ENCODE data around the gene SVOPL. TPM values are rescaled to one million over a fixed set of nuclear protein-coding genes. Genes with fewer than 3 reads are reported as not detected.

Gene SVOPL
- polyA plus RNA-seq, 2 donors: 0.10 to 0.13 TPM

GRCh38 chr7:138649506-138649905, 51.7 kb downstream of the SVOPL start:
- Histone ChIP-seq H3K4me1 (ENCODE audit: control insufficient read depth in 2 of 2, insufficient read depth in 2 of 2, low read length in 1 of 2) (no peaks in the 10 kb centered on the region), H3K4me3 (ENCODE audit: low read depth in 1 of 2, low read length in 2 of 2) (no peak overlapping the region), H3K9me3 (ENCODE audit: control insufficient read depth in 2 of 2, insufficient read depth in 1 of 2, low read depth in 1 of 2, low read length in 1 of 2) (peaks cover 3 to 6% of the 10 kb centered on the region in 2 donors), H3K27me3 (ENCODE audit: control insufficient read depth in 1 of 2, insufficient read depth in 2 of 2, low read length in 2 of 2) (no peaks in the 10 kb centered on the region), H3K27ac (ENCODE audit: low read depth in 2 of 2, low read length in 1 of 2) (no peak overlapping the region), H3K36me3 (ENCODE audit: control insufficient read depth in 2 of 2, insufficient read depth in 2 of 2, low read length in 1 of 2) (no peaks in the 10 kb centered on the region)
- WGBS, 2 donors: 72 to 78% methylated on average over 5 of the region's 5 CpGs

DNA sequence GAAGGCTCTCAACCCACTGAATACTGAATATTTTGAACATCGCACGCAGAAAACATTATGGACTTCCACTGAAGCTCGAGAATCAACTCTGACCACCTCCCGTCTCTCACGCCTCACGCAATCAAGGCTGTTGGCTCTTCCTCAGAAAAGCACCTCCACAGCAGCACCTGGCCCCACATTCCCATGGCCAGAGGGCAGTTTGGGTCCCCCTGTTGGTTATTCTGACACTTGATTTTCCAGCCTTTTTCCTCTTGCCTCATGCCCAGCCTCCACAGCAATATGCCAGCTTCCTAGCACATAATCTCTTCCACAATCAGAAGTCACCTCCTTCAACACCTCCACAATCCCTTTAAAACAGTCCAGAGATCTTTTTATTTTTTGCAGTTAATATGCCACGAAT, 55.9 kb downstream of the SVOPL start:
- Histone ChIP-seq H3K27me3 (ENCODE audit: control insufficient read depth in 1 of 2, insufficient read depth in 2 of 2, low read length in 2 of 2) (no peaks in the 10 kb centered on the region), H3K27ac (ENCODE audit: low read depth in 2 of 2, low read length in 1 of 2) (no peak overlapping the region), H3K36me3 (ENCODE audit: control insufficient read depth in 2 of 2, insufficient read depth in 2 of 2, low read length in 1 of 2) (no peaks in the 10 kb centered on the region), H3K4me3 (ENCODE audit: low read depth in 1 of 2, low read length in 2 of 2) (no peak overlapping the region), H3K9me3 (ENCODE audit: control insufficient read depth in 2 of 2, insufficient read depth in 1 of 2, low read depth in 1 of 2, low read length in 1 of 2) (peaks cover 3% of the 10 kb centered on the region in 2 donors), H3K4me1 (ENCODE audit: control insufficient read depth in 2 of 2, insufficient read depth in 2 of 2, low read length in 1 of 2) (no peaks in the 10 kb centered on the region)
- WGBS, 2 donors: 89 to 91% methylated on average over 7 of the region's 7 CpGs

DNA sequence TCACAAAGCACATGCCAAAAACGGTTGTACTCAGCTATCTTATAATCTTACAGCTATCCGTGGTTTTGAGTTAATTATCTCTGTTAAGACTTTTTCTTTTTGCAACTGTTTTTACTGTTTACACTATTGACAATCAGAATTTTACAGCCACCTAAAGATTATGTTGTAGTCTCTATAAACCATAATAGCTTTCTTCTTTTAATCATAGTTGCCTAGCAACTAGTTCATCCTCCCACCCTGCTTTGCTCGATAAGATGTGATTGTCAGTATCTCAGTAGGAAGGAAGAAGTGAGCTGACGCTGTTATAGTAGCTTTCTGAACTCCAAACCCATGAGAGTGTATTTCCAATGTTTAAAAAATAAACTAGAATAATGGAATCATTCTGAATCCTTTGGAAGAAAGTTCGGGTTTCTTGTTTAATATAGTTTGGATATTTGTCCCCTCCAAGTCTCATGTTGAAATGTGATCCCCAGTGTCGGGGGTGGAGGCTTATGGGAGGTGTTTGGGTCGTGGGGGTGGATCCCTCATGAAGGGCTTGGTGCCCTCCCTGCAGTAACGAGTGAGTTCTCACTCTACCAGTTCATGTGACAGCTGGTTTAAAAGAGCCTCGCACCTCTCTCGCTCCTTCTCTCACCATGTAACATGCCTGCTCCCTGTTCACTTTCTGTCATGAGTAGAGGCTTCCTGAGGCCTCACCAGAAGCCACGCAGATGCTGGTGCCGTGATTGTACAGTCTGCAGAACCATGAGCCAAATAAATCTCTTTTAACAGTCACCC, 68.1 kb downstream of the SVOPL start:
- no peak overlapping the region for H3K4me3 ChIP-seq (ENCODE audit: low read depth in 1 of 2, low read length in 2 of 2)
- no peaks in the 10 kb centered on the region for H3K27me3 ChIP-seq (ENCODE audit: control insufficient read depth in 1 of 2, insufficient read depth in 2 of 2, low read length in 2 of 2)
- H3K36me3 ChIP-seq (ENCODE audit: control insufficient read depth in 2 of 2, insufficient read depth in 2 of 2, low read length in 1 of 2): no peaks in the 10 kb centered on the region
- H3K9me3 ChIP-seq (ENCODE audit: control insufficient read depth in 2 of 2, insufficient read depth in 1 of 2, low read depth in 1 of 2, low read length in 1 of 2): no peaks in the 10 kb centered on the region
- H3K4me1 ChIP-seq (ENCODE audit: control insufficient read depth in 2 of 2, insufficient read depth in 2 of 2, low read length in 1 of 2): no peaks in the 10 kb centered on the region
- 54 to 59% methylated on average over 12 of the region's 12 CpGs for WGBS, 2 donors
- H3K27ac ChIP-seq (ENCODE audit: low read depth in 2 of 2, low read length in 1 of 2): no peak overlapping the region

DNA sequence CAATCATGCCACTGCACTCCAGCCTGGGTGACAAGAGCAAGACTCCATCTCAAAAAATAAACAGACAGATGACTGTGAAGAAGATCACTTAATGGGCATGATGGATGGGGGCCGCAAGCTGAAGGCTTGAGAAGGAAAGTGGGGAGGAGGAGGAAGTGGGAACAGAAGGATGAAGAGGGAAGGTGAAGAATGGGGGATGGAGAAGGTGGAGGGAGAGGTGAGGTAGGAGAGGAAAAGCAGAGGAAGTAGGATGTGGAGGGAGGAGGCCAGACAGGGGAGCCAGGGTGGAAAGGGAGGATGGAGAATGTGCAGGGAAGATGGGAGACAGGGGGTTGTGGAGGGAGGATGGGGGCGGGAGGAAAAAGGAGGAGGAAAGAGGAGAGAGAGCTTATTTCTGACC, 68.8 kb downstream of the SVOPL start:
- Histone ChIP-seq H3K27me3 (ENCODE audit: control insufficient read depth in 1 of 2, insufficient read depth in 2 of 2, low read length in 2 of 2) (no peaks in the 10 kb centered on the region), H3K4me3 (ENCODE audit: low read depth in 1 of 2, low read length in 2 of 2) (no peak overlapping the region), H3K9me3 (ENCODE audit: control insufficient read depth in 2 of 2, insufficient read depth in 1 of 2, low read depth in 1 of 2, low read length in 1 of 2) (no peaks in the 10 kb centered on the region), H3K4me1 (ENCODE audit: control insufficient read depth in 2 of 2, insufficient read depth in 2 of 2, low read length in 1 of 2) (no peaks in the 10 kb centered on the region), H3K27ac (ENCODE audit: low read depth in 2 of 2, low read length in 1 of 2) (no peak overlapping the region), H3K36me3 (ENCODE audit: control insufficient read depth in 2 of 2, insufficient read depth in 2 of 2, low read length in 1 of 2) (no peaks in the 10 kb centered on the region)
- WGBS, 2 donors: 79 to 88% methylated on average over 2 of the region's 2 CpGs

DNA sequence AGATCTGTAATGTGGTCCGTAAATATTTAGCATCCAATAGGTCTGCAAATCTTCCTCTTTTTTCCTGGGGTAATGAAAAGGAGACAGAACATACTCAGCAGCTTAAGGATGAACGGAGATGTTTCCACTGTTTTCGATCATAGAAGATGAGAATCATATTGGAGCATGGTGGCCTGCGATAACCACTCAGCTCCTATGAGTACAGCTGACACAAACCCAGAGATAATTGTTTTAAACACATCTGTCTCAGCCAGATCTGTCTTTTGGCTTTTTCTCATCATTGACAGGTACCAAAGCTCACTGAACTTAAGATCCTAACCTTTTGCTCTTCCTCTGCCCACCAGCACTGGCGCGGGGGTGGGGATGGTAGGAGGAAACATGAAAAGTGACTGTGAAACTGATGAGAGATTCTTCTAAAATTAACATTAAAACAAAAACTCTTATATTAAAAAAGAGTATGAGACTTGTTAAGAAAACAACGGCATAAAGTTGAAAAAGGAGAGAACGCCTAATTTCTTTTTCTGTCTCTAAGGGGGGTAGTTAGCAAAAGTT, 71.0 kb downstream of the SVOPL start:
- Histone ChIP-seq H3K27ac (ENCODE audit: low read depth in 2 of 2, low read length in 1 of 2) (no peak overlapping the region), H3K27me3 (ENCODE audit: control insufficient read depth in 1 of 2, insufficient read depth in 2 of 2, low read length in 2 of 2) (no peaks in the 10 kb centered on the region), H3K4me3 (ENCODE audit: low read depth in 1 of 2, low read length in 2 of 2) (no peak overlapping the region), H3K4me1 (ENCODE audit: control insufficient read depth in 2 of 2, insufficient read depth in 2 of 2, low read length in 1 of 2) (no peaks in the 10 kb centered on the region), H3K9me3 (ENCODE audit: control insufficient read depth in 2 of 2, insufficient read depth in 1 of 2, low read depth in 1 of 2, low read length in 1 of 2) (no peaks in the 10 kb centered on the region), H3K36me3 (ENCODE audit: control insufficient read depth in 2 of 2, insufficient read depth in 2 of 2, low read length in 1 of 2) (no peaks in the 10 kb centered on the region)
- 90% methylated on average over 8 of the region's 8 CpGs for WGBS, 2 donors

- Histone ChIP-seq H3K9me3 (ENCODE audit: control insufficient read depth in 2 of 2, insufficient read depth in 1 of 2, low read depth in 1 of 2, low read length in 1 of 2) (no peaks in the 10 kb centered on the region), H3K4me3 (ENCODE audit: low read depth in 1 of 2, low read length in 2 of 2) (no peak overlapping the region), H3K36me3 (ENCODE audit: control insufficient read depth in 2 of 2, insufficient read depth in 2 of 2, low read length in 1 of 2) (no peaks in the 10 kb centered on the region), H3K4me1 (ENCODE audit: control insufficient read depth in 2 of 2, insufficient read depth in 2 of 2, low read length in 1 of 2) (no peaks in the 10 kb centered on the region), H3K27ac (ENCODE audit: low read depth in 2 of 2, low read length in 1 of 2) (no peak overlapping the region), H3K27me3 (ENCODE audit: control insufficient read depth in 1 of 2, insufficient read depth in 2 of 2, low read length in 2 of 2) (no peaks in the 10 kb centered on the region)
- 70 to 81% methylated on average over 6 of the region's 6 CpGs for WGBS, 2 donors
Measured at GRCh38 chr7:138627361-138627760, 73.8 kb downstream of the SVOPL start.

- Histone ChIP-seq H3K36me3 (ENCODE audit: control insufficient read depth in 2 of 2, insufficient read depth in 2 of 2, low read length in 1 of 2) (no peaks in the 10 kb centered on the region), H3K4me3 (ENCODE audit: low read depth in 1 of 2, low read length in 2 of 2) (no peak overlapping the region), H3K9me3 (ENCODE audit: control insufficient read depth in 2 of 2, insufficient read depth in 1 of 2, low read depth in 1 of 2, low read length in 1 of 2) (no peaks in the 10 kb centered on the region), H3K27me3 (ENCODE audit: control insufficient read depth in 1 of 2, insufficient read depth in 2 of 2, low read length in 2 of 2) (no peaks in the 10 kb centered on the region), H3K27ac (ENCODE audit: low read depth in 2 of 2, low read length in 1 of 2) (no peak overlapping the region), H3K4me1 (ENCODE audit: control insufficient read depth in 2 of 2, insufficient read depth in 2 of 2, low read length in 1 of 2) (no peaks in the 10 kb centered on the region)
- 52 to 53% methylated on average over 2 of the region's 2 CpGs for WGBS, 2 donors
Measured at GRCh38 chr7:138626846-138627245, 74.3 kb downstream of the SVOPL start.

DNA sequence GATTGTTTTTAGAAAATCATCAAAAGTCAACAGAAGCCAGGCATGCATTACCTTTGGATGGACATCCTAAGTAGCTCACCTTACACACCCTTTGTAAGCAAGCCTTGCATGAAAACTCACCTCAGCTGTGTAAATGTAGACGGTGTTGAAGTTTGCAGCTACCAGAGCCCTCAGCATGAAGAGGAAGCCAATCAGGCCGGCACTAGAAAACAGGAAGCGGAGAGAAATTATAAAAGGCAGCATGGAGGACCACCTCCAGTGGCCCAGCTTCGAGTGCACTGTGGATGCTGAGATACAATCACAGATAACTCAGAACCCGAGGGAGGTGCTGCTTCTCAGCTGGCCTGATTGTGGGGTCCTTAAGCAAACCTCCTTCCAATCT, 75.3 kb downstream of the SVOPL start:
- Histone ChIP-seq H3K36me3 (ENCODE audit: control insufficient read depth in 2 of 2, insufficient read depth in 2 of 2, low read length in 1 of 2) (no peaks in the 10 kb centered on the region), H3K4me3 (ENCODE audit: low read depth in 1 of 2, low read length in 2 of 2) (no peak overlapping the region), H3K9me3 (ENCODE audit: control insufficient read depth in 2 of 2, insufficient read depth in 1 of 2, low read depth in 1 of 2, low read length in 1 of 2) (no peaks in the 10 kb centered on the region), H3K27ac (ENCODE audit: low read depth in 2 of 2, low read length in 1 of 2) (no peak overlapping the region), H3K27me3 (ENCODE audit: control insufficient read depth in 1 of 2, insufficient read depth in 2 of 2, low read length in 2 of 2) (no peaks in the 10 kb centered on the region), H3K4me1 (ENCODE audit: control insufficient read depth in 2 of 2, insufficient read depth in 2 of 2, low read length in 1 of 2) (no peaks in the 10 kb centered on the region)
- 44 to 49% methylated on average over 5 of the region's 5 CpGs for WGBS, 2 donors

DNA sequence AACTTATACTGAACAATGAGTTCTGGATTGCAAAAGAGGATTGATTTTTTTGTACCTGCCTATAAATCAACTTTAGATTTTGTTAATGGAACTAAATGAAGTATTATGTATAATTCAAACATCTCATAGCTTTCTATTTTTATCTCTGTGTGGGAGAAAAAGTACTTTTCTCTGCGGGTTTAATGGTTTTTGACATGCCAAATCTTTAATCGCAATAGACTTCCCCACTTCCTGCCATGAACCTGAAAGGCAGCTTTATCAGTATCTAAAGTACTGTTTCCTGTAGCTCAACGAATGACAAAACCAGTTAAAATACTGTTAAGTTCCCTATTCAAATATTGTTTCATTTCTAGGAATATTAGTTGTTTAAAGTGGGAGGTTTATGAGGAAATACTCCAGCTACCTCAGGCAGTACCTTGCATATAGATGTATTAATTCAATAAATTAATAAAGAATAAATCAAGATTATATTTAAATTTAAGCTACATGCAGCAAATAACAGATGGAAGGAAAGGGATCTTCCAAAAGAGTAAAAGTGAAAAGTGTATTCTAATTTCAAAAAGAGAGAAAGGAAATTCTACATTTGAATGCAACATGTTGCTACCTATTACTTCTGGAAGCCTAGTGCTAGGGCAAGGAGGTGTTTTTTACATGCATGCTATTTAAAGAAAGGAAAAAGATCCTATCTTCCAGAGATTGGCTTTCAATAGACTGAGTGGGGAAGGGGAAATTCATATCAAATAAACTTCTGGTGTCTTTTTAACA, 75.9 kb downstream of the SVOPL start:
- H3K27me3 ChIP-seq (ENCODE audit: control insufficient read depth in 1 of 2, insufficient read depth in 2 of 2, low read length in 2 of 2): no peaks in the 10 kb centered on the region
- H3K27ac ChIP-seq (ENCODE audit: low read depth in 2 of 2, low read length in 1 of 2): no peak overlapping the region
- no peak overlapping the region for H3K4me3 ChIP-seq (ENCODE audit: low read depth in 1 of 2, low read length in 2 of 2)
- no peaks in the 10 kb centered on the region for H3K4me1 ChIP-seq (ENCODE audit: control insufficient read depth in 2 of 2, insufficient read depth in 2 of 2, low read length in 1 of 2)
- no peaks in the 10 kb centered on the region for H3K36me3 ChIP-seq (ENCODE audit: control insufficient read depth in 2 of 2, insufficient read depth in 2 of 2, low read length in 1 of 2)
- 23 to 24% methylated on average over 3 of the region's 3 CpGs for WGBS, 2 donors
- no peaks in the 10 kb centered on the region for H3K9me3 ChIP-seq (ENCODE audit: control insufficient read depth in 2 of 2, insufficient read depth in 1 of 2, low read depth in 1 of 2, low read length in 1 of 2)
